HCT116 (cell line): ENCODE measurements around the gene TTBK1. TPM values are rescaled to one million over a fixed set of nuclear protein-coding genes. Genes with fewer than 3 reads are reported as not detected.

Source experiments
- ATAC-seq: fragments of 200-7000 bp; cut with Tn5 transposase; 2 replicates; pipeline ENCODE4 v1.9.1; 2020; ENCODE audit warnings: mild to moderate bottlenecking, moderate library complexity
- BruUV-seq: library from RNA; stranded (reverse); fragments of 400-500 nt; replicated peaks from 2 replicates; lab custom pipeline; 2021; lab: Mats Ljungman, UMichigan
- CTCF ChIA-PET: fragments of 300-600 bp; sonication (Branson Sonifier 250); formaldehyde crosslinking; loops from one replicate; lab custom pipeline; 2021; ENCODE audit warnings: antibody characterized with exemption; lab: Charles Lee
- POLR2A ChIA-PET: fragments of 300-600, 350-600 bp; sonication (Branson Sonifier 250); formaldehyde crosslinking; loops from one replicate; lab custom pipeline; 2021; ENCODE audit warnings: antibody characterized with exemption; lab: Charles Lee
- RAD21 ChIA-PET, 2 experiments: fragments of 300-600 bp; sonication (Branson Sonifier 250); formaldehyde crosslinking; loops; one replicate each; lab custom pipeline; 2023; ENCODE audit warnings: low total read pairs in 2 of 2; ENCODE audit not compliant: uncharacterized antibody in 2 of 2, unreplicated experiment in 2 of 2, low non-redundant PET in 1 of 2; lab: Charles Lee
- DNase-seq: peaks from one replicate; pipeline ENCODE4 v3.0.0-alpha.2; 2010; ENCODE audit warnings: low read depth, low spot score
- H2AFZ ChIP-seq: fragments of 200-600 bp; shearing (Covaris generic), sonication (generic); 2 replicates; pipeline ENCODE4 v1.6.1; 2017; ENCODE audit warnings: low read depth, mixed run types, mixed read lengths, antibody characterized with exemption, low read length; ENCODE audit not compliant: poor library complexity, severe bottlenecking
- H3K27ac ChIP-seq: 2 replicates; pipeline ENCODE4 v1.5.1; 2012; ENCODE audit warnings: low read depth, low read length
- H3K27me3 ChIP-seq: fragments of 200-600 bp; sonication (generic); 2 replicates; pipeline ENCODE4 v1.6.1; 2016; ENCODE audit warnings: mixed run types, low read length, mixed read lengths; ENCODE audit not compliant: insufficient read depth
- H3K36me3 ChIP-seq, 2 experiments: fragments of 200-500 bp in 1 of 2; fragments of 200-600 bp in 1 of 2; sonication (Bioruptor generic) in 1 of 2; sonication (generic) in 1 of 2; 2 replicates each; pipeline versions ENCODE4 v1.5.1 to v1.6.1; 2014 to 2016; ENCODE audit warnings: low read length in 2 of 2, inconsistent platforms in 1 of 2, mixed read lengths in 1 of 2, mixed run types in 1 of 2; ENCODE audit not compliant: insufficient read depth in 2 of 2, control insufficient read depth in 1 of 2
- H3K4me1 ChIP-seq, 2 experiments: fragments of 200-600 bp in 1 of 2; sonication (generic) in 1 of 2; 2 replicates each; pipeline versions ENCODE4 v1.5.1 to v1.6.1; 2012 to 2017; ENCODE audit warnings: low read length in 2 of 2, inconsistent platforms in 1 of 2, mild to moderate bottlenecking in 1 of 2, mixed read lengths in 1 of 2, mixed run types in 1 of 2, moderate library complexity in 1 of 2; ENCODE audit not compliant: insufficient read depth in 2 of 2, control insufficient read depth in 1 of 2
- H3K4me2 ChIP-seq: fragments of 200-600 bp; sonication (generic); 2 replicates; pipeline ENCODE4 v1.6.1; 2017; ENCODE audit warnings: mixed run types, low read length, mixed read lengths
- H3K4me3 ChIP-seq, 2 experiments: fragments of 200-600 bp in 1 of 2; sonication (generic) in 1 of 2; replicated peaks in 1 of 2; 2 replicates each; pipeline ENCODE4 v1.5.1; 2011 to 2016; ENCODE audit warnings: low read length in 2 of 2, control low read depth in 1 of 2, low read depth in 1 of 2, mild to moderate bottlenecking in 1 of 2, mixed read lengths in 1 of 2, mixed run types in 1 of 2
- H3K79me2 ChIP-seq: fragments of 200-600 bp; sonication (generic); 2 replicates; pipeline ENCODE4 v1.6.1; 2017; ENCODE audit warnings: mild to moderate bottlenecking, mixed run types, low read length, moderate library complexity, mixed read lengths; ENCODE audit not compliant: insufficient read depth
- H3K9ac ChIP-seq: fragments of 200-600 bp; sonication (generic); 2 replicates; pipeline ENCODE4 v1.6.1; 2016; ENCODE audit warnings: low read length, mixed read lengths
- H3K9me2 ChIP-seq: fragments of 200-600 bp; sonication (generic), shearing (Covaris generic); 2 replicates; pipeline ENCODE4 v1.6.1; 2017; ENCODE audit warnings: mixed run types, mild to moderate bottlenecking, moderate library complexity; ENCODE audit not compliant: insufficient read depth
- H3K9me3 ChIP-seq, 2 experiments: fragments of 200-500 bp in 1 of 2; fragments of 200-600 bp in 1 of 2; sonication (Bioruptor generic) in 1 of 2; sonication (generic) in 1 of 2; 2 replicates each; pipeline ENCODE4 v1.6.1; 2014 to 2017; ENCODE audit warnings: low read length in 2 of 2, mixed read lengths in 2 of 2, inconsistent platforms in 1 of 2, low read depth in 1 of 2, mild to moderate bottlenecking in 1 of 2, mixed run types in 1 of 2, moderate library complexity in 1 of 2; ENCODE audit not compliant: control insufficient read depth in 1 of 2, insufficient read depth in 1 of 2
- H4K20me1 ChIP-seq: fragments of 200-600 bp; sonication (generic), shearing (Covaris generic); 2 replicates; pipeline ENCODE4 v1.6.1; 2017; ENCODE audit warnings: mixed run types, mild to moderate bottlenecking, moderate library complexity; ENCODE audit not compliant: insufficient read depth
- CBX3 ChIP-seq: IDR thresholded peaks from 2 replicates; pipeline ENCODE4 v1.6.1; 2012; ENCODE audit warnings: low read depth
- CEBPB ChIP-seq: IDR thresholded peaks from 2 replicates; pipeline ENCODE4 v1.6.1; 2012; ENCODE audit warnings: low read depth
- EGR1 ChIP-seq: IDR thresholded peaks from 2 replicates; pipeline ENCODE4 v1.6.1; 2012; ENCODE audit warnings: low read depth
- ELF1 ChIP-seq: IDR thresholded peaks from 2 replicates; pipeline ENCODE4 v1.6.1; 2012; ENCODE audit warnings: low read depth, borderline replicate concordance
- EZH2 ChIP-seq: fragments of 200-600 bp; sonication (generic); IDR thresholded peaks from 2 replicates; pipeline ENCODE4 v1.6.1; 2017; ENCODE audit warnings: antibody characterized with exemption, mixed run types
- EZH2phosphoT487 ChIP-seq: fragments of 200-600 bp; IDR thresholded peaks from 2 replicates; pipeline ENCODE4 v1.6.1; 2018; ENCODE audit warnings: antibody characterized with exemption, borderline replicate concordance
- FOSL1 ChIP-seq: IDR thresholded peaks from 2 replicates; pipeline ENCODE4 v1.6.1; 2012; ENCODE audit warnings: low read depth
- JUND ChIP-seq: IDR thresholded peaks from 2 replicates; pipeline ENCODE4 v1.6.1; 2012
- POLR2A ChIP-seq: IDR thresholded peaks from 2 replicates; pipeline ENCODE4 v1.7.0; 2011; ENCODE audit warnings: borderline replicate concordance; ENCODE audit not compliant: insufficient read depth, insufficient read length; ENCODE audit errors: extremely low read depth
- POLR2AphosphoS5 ChIP-seq: IDR thresholded peaks from 2 replicates; pipeline ENCODE4 v1.6.1; 2011; ENCODE audit warnings: mild to moderate bottlenecking, low read depth, low read length, moderate library complexity
- RAD21 ChIP-seq: IDR thresholded peaks from 2 replicates; pipeline ENCODE4 v1.6.1; 2012; ENCODE audit warnings: low read depth, mild to moderate bottlenecking
- REST ChIP-seq: IDR thresholded peaks from 2 replicates; pipeline ENCODE4 v1.6.1; 2012; ENCODE audit warnings: low read depth
- SIN3A ChIP-seq: IDR thresholded peaks from 2 replicates; pipeline ENCODE4 v1.6.1; 2012; ENCODE audit warnings: low read depth
- SP1 ChIP-seq: IDR thresholded peaks from 2 replicates; pipeline ENCODE4 v1.6.1; 2012; ENCODE audit warnings: low read depth
- SRF ChIP-seq: IDR thresholded peaks from 2 replicates; pipeline ENCODE4 v1.6.1; 2012; ENCODE audit warnings: low read depth
- TCF7L2 ChIP-seq: IDR thresholded peaks from 2 replicates; pipeline ENCODE4 v1.7.0; 2011; ENCODE audit warnings: borderline replicate concordance, inconsistent platforms; ENCODE audit not compliant: insufficient read depth, insufficient read length; ENCODE audit errors: extremely low read depth
- YY1 ChIP-seq: IDR thresholded peaks from 2 replicates; pipeline ENCODE4 v1.6.1; 2011; ENCODE audit warnings: low read length, low read depth, moderate library complexity, mild to moderate bottlenecking; ENCODE audit not compliant: insufficient replicate concordance; ENCODE audit errors: extremely low read depth
- ZBTB33 ChIP-seq: IDR thresholded peaks from 2 replicates; pipeline ENCODE4 v1.6.1; 2011; ENCODE audit warnings: mild to moderate bottlenecking, low read length, moderate library complexity; ENCODE audit not compliant: insufficient replicate concordance; ENCODE audit errors: extremely low read depth
- ZFX ChIP-seq: fragments of 450-650 bp; IDR thresholded peaks from 2 replicates; pipeline ENCODE4 v1.6.1; 2017
- ZNF274 ChIP-seq: fragments of 200-500 bp; sonication (Bioruptor generic); IDR thresholded peaks from 2 replicates; pipeline ENCODE4 v1.6.1; 2014; ENCODE audit warnings: mild to moderate bottlenecking, low read depth, low read length, inconsistent platforms
- intact Hi-C: fragments of 100-400 bp; cut with micrococcal nuclease; formaldehyde crosslinking; loops from 2 replicates; pipeline ENCODE4 v1.10.0; 2022
- total RNA-seq: library from RNA; stranded (reverse); gene quantifications from one replicate; pipeline ENCODE4 v1.2.1, GENCODE V29; 2021; ENCODE audit not compliant: unreplicated experiment
- TF ChIP-seq, protein P1 (sequence below): IDR thresholded peaks from 2 replicates; pipeline ENCODE4 v1.6.1; 2012
- TF ChIP-seq, protein P2 (sequence below): IDR thresholded peaks from 2 replicates; pipeline ENCODE4 v1.6.1; 2012

Gene TTBK1
- total RNA-seq, 1 experiment from 2014 or later, result not detected

- no peak overlapping the region for H3K4me3 ChIP-seq
- ChIA-PET RAD21 (interaction anchor here (0.5 to 0.7 kb wide), 4 partner anchors 61 to 169 kb away, joined by 3 to 5 read pairs (median 3); no protein-coding TSS in a partner anchor), CTCF (interaction anchor here (0.7 to 2.9 kb wide), 16 partner anchors 10 to 434 kb away, joined by 3 to 16 read pairs (median 4); partner anchors contain the start of genes CNPY3 and ZNF318), POLR2A (no interaction called here)
- H3K36me3 ChIP-seq, result peaks cover 0 to under 1% of the 10 kb centered on the region in 2 experiments; a peak in 2 of 4 replicates
- H3K4me2 ChIP-seq, result peak overlapping the region; percentile 2; the same call in 1 of the 2 replicates
- H3K9me3 ChIP-seq, result no peaks in the 10 kb centered on the region
- intact Hi-C loops, result loop anchor here (1.0 kb wide), 2 partner anchors 71 to 433 kb away; no protein-coding TSS in a partner anchor
- no TSS peak for BruUV-seq
- no peak overlapping the region for H3K9ac ChIP-seq
- no peaks in the 10 kb centered on the region for H3K27me3 ChIP-seq
- no peaks in the 10 kb centered on the region for H3K9me2 ChIP-seq
- no peak overlapping the region for H3K27ac ChIP-seq
- H3K4me1 ChIP-seq, result peaks cover 4 to 6% of the 10 kb centered on the region in 2 experiments; a peak in 3 of 4 replicates
- ATAC-seq (peak; percentile 98), DNase-seq (peak; percentile 68)
- H2AFZ ChIP-seq, result peak overlapping the region; percentile 27
- no peaks in the 10 kb centered on the region for H4K20me1 ChIP-seq
- no peaks in the 10 kb centered on the region for H3K79me2 ChIP-seq
- TF ChIP-seq ZBTB33 (no peak), ZNF274 (no peak), CEBPB (no peak), FOSL1 (no peak), YY1 (no peak), SRF (no peak), POLR2AphosphoS5 (no peak), POLR2A (no peak), RAD21 (peak; percentile 67), ZFX (no peak), EGR1 (no peak), SIN3A (no peak), EZH2 (no peak), JUND (no peak), CBX3 (no peak), REST (no peak), EZH2phosphoT487 (no peak), TCF7L2 (no peak), SP1 (no peak), ELF1 (peak; percentile 41)
- TF ChIP-seq, protein P1, sequence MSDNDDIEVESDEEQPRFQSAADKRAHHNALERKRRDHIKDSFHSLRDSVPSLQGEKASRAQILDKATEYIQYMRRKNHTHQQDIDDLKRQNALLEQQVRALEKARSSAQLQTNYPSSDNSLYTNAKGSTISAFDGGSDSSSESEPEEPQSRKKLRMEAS, result no peak
- TF ChIP-seq, protein P2, sequence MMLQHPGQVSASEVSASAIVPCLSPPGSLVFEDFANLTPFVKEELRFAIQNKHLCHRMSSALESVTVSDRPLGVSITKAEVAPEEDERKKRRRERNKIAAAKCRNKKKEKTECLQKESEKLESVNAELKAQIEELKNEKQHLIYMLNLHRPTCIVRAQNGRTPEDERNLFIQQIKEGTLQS, result no peak
Observed at GRCh38 chr6:43334466-43335095, 91.3 kb downstream of the TTBK1 start.
